CD14-positive monocyte (primary cell): ENCODE measurements around the gene FBXL16. TPM values are rescaled to one million over a fixed set of nuclear protein-coding genes. Genes with fewer than 3 reads are reported as not detected.

Experiments
- DNase-seq, 3 donors: peaks; one replicate each; pipeline ENCODE4 v3.0.0-alpha.2; 2011 to 2022
- H2AFZ ChIP-seq: 2 replicates; pipeline ENCODE4 v1.6.0; 2012; ENCODE audit warnings: mild to moderate bottlenecking, low read depth, low read length, inconsistent platforms; ENCODE audit not compliant: insufficient read depth, poor library complexity, severe bottlenecking
- H3K27ac ChIP-seq, 2 donors: 1 replicate in 1 of 2; 2 replicates in 1 of 2; pipeline ENCODE4 v1.5.1; 2012 to 2013; ENCODE audit warnings: low read length in 2 of 2, control low read depth in 1 of 2, inconsistent platforms in 1 of 2, low read depth in 1 of 2, mild to moderate bottlenecking in 1 of 2
- H3K27me3 ChIP-seq, 2 donors: one replicate each; pipeline versions ENCODE4 v1.6.0 to v1.6.1; 2011 to 2013; ENCODE audit warnings: low read length in 2 of 2; ENCODE audit not compliant: control insufficient read depth in 2 of 2, insufficient read depth in 2 of 2
- H3K36me3 ChIP-seq, 2 donors: replicated peaks in 1 of 2; 1 replicate in 1 of 2; 2 replicates in 1 of 2; pipeline versions ENCODE4 v1.5.1 to v1.6.1; 2012 to 2013; ENCODE audit warnings: low read length in 2 of 2, control low read depth in 1 of 2, inconsistent platforms in 1 of 2, mild to moderate bottlenecking in 1 of 2; ENCODE audit not compliant: insufficient read depth in 2 of 2, control insufficient read depth in 1 of 2
- H3K4me1 ChIP-seq, 2 donors: 1 replicate in 1 of 2; 2 replicates in 1 of 2; pipeline versions ENCODE4 v1.5.1 to v1.6.1; 2012 to 2013; ENCODE audit warnings: low read length in 2 of 2, control low read depth in 1 of 2, inconsistent platforms in 1 of 2, mild to moderate bottlenecking in 1 of 2, moderate library complexity in 1 of 2; ENCODE audit not compliant: insufficient read depth in 2 of 2, control insufficient read depth in 1 of 2
- H3K4me2 ChIP-seq: replicated peaks from 2 replicates; pipeline ENCODE3; 2012; ENCODE audit warnings: low read length, moderate library complexity, mild to moderate bottlenecking; ENCODE audit not compliant: poor library complexity, severe bottlenecking; ENCODE audit errors: extremely low read depth
- H3K4me3 ChIP-seq, 3 experiments: fragments of 200-600 bp in 1 of 3; sonication (generic) in 1 of 3; replicated peaks in 1 of 3; 1 replicate in 2 of 3; 2 replicates in 1 of 3; pipeline ENCODE4 v1.5.1; 2011 to 2013; ENCODE audit warnings: low read length in 3 of 3, mild to moderate bottlenecking in 3 of 3, control low read depth in 2 of 3, low read depth in 2 of 3, inconsistent platforms in 1 of 3, moderate library complexity in 1 of 3
- H3K79me2 ChIP-seq: 2 replicates; pipeline ENCODE4 v1.6.0; 2012; ENCODE audit warnings: mild to moderate bottlenecking, control low read depth, inconsistent platforms, low read length, moderate library complexity; ENCODE audit not compliant: insufficient read depth
- H3K9ac ChIP-seq: 2 replicates; pipeline ENCODE4 v1.6.0; 2017; ENCODE audit warnings: low read length, mild to moderate bottlenecking; ENCODE audit not compliant: insufficient read depth, poor library complexity, severe bottlenecking
- H3K9me3 ChIP-seq, 2 donors: replicated peaks in 1 of 2; 1 replicate in 1 of 2; 2 replicates in 1 of 2; pipeline versions ENCODE4 v1.5.1 to v1.6.1; 2012 to 2013; ENCODE audit warnings: low read length in 2 of 2, control low read depth in 1 of 2; ENCODE audit not compliant: control insufficient read depth in 1 of 2, insufficient read depth in 1 of 2
- H4K20me1 ChIP-seq: 2 replicates; pipeline ENCODE4 v1.6.0; 2012; ENCODE audit warnings: mild to moderate bottlenecking, low read length, control low read depth, moderate library complexity; ENCODE audit not compliant: insufficient read depth
- H3K27ac Mint-ChIP-seq, 7 donors: one replicate each; pipeline ENCODE4 v1.8.0; 2020; ENCODE audit warnings: mild to moderate bottlenecking in 7 of 7, mixed read lengths in 7 of 7, moderate library complexity in 6 of 7, inconsistent platforms in 2 of 7
- H3K27me3 Mint-ChIP-seq, 3 donors: one replicate each; pipeline ENCODE4 v1.8.0; 2021 to 2022; ENCODE audit warnings: low read depth in 3 of 3, mild to moderate bottlenecking in 3 of 3, mixed read lengths in 3 of 3, moderate library complexity in 3 of 3, inconsistent platforms in 1 of 3
- H3K36me3 Mint-ChIP-seq, 2 donors: one replicate each; pipeline ENCODE4 v1.8.0; 2020; ENCODE audit warnings: mixed read lengths in 2 of 2, inconsistent platforms in 1 of 2, mild to moderate bottlenecking in 1 of 2
- H3K4me1 Mint-ChIP-seq: one replicate; pipeline ENCODE4 v1.8.0; 2020; ENCODE audit warnings: mild to moderate bottlenecking, mixed read lengths
- H3K4me3 Mint-ChIP-seq, 2 donors: one replicate each; pipeline ENCODE4 v1.8.0; 2020; ENCODE audit warnings: mild to moderate bottlenecking in 2 of 2, mixed read lengths in 2 of 2, moderate library complexity in 1 of 2
- H3K9me3 Mint-ChIP-seq, 7 donors: one replicate each; pipeline ENCODE4 v1.8.0; 2020 to 2022; ENCODE audit warnings: mixed read lengths in 7 of 7, mild to moderate bottlenecking in 6 of 7, moderate library complexity in 6 of 7, inconsistent platforms in 2 of 7
- WGBS: methylation state at CpG from one replicate; pipeline ENCODE4 v1.1.5; 2013; ENCODE audit warnings: missing lambda C conversion rate; ENCODE audit not compliant: insufficient coverage; 5-methylcytosine and 5-hydroxymethylcytosine counted together
- intact Hi-C, 2 donors: fragments of 100-400 bp; cut with micrococcal nuclease; formaldehyde crosslinking; loops; one replicate each; pipeline versions ENCODE4 v1.15.0 to v1.15.1; 2023
- polyA plus RNA-seq, 3 donors: library from polyadenylated mRNA; depleted of rRNA in 1 of 3; unstranded in 2 of 3; stranded (reverse) in 1 of 3; fragments of 300-500 nt in 2 of 3; fragments of >200 nt in 1 of 3; fragmentation: Illumina TruSeq in 2 of 3; gene quantifications; 1 replicate in 2 of 3; 2 replicates in 1 of 3; pipeline ENCODE4 v1.2.3, GENCODE V29; 2012 to 2021
- TF ChIP-seq, protein P1 (sequence below): fragments of 200-600 bp; IDR thresholded peaks from one replicate; pipeline ENCODE4 v1.8.0; 2022; ENCODE audit warnings: antibody characterized with exemption, mild to moderate bottlenecking

Gene FBXL16
- polyA plus RNA-seq, 3 donors, result 0.28 to 1.0 (median 0.49) TPM

DNA sequence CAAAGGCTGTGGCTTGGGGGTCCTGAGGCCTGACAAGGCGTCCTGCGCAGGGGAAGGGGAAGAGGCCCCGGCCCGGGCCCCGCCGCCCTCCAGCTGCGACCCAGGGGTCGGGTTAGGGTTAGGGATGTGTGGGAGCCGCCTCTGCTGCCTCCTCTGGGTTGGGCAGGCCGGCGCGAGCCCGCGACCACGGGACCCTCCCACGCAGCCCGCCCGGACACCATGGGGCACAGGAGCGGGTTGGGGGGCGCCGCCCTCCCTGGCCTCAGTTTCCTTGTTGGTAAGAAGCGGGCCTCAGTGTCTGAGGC lies 34.8 kb upstream of the FBXL16 start:
- H3K4me2 ChIP-seq, result peak overlapping the region; percentile 91
- H3K36me3 ChIP-seq, result peaks cover 26 to 29% of the 10 kb centered on the region in 2 donors
- H3K4me3 ChIP-seq, result peak overlapping the region; percentile 84 to 96 (median 90)
- peak overlapping the region in 1 of 2 donors; percentile 76 for H3K27ac ChIP-seq
- 0% methylated on average over 21 of the region's 22 CpGs for WGBS
- peak overlapping the region; percentile 86 for H3K9ac ChIP-seq
- no peaks in the 10 kb centered on the region for H3K27me3 ChIP-seq
- peak overlapping the region; percentile 91 for H2AFZ ChIP-seq
- peaks cover 5% of the 10 kb centered on the region for H4K20me1 ChIP-seq
- H3K4me1 ChIP-seq, result peaks cover 14 to 17% of the 10 kb centered on the region in 2 donors
- no peaks in the 10 kb centered on the region for H3K9me3 ChIP-seq
- Mint-ChIP-seq H3K4me3 (peak overlapping the region; percentile 81 to 85), H3K27ac (peak overlapping the region in 2 of 7 donors; percentile 63 to 82), H3K4me1 (peaks cover 16% of the 10 kb centered on the region), H3K36me3 (peaks cover 26 to 42% of the 10 kb centered on the region in 2 donors), H3K27me3 (no peaks in the 10 kb centered on the region), H3K9me3 (no peaks in the 10 kb centered on the region)
- DNase-seq, result no peak
- intact Hi-C loops, result no loop called here
- TF ChIP-seq, protein P1, sequence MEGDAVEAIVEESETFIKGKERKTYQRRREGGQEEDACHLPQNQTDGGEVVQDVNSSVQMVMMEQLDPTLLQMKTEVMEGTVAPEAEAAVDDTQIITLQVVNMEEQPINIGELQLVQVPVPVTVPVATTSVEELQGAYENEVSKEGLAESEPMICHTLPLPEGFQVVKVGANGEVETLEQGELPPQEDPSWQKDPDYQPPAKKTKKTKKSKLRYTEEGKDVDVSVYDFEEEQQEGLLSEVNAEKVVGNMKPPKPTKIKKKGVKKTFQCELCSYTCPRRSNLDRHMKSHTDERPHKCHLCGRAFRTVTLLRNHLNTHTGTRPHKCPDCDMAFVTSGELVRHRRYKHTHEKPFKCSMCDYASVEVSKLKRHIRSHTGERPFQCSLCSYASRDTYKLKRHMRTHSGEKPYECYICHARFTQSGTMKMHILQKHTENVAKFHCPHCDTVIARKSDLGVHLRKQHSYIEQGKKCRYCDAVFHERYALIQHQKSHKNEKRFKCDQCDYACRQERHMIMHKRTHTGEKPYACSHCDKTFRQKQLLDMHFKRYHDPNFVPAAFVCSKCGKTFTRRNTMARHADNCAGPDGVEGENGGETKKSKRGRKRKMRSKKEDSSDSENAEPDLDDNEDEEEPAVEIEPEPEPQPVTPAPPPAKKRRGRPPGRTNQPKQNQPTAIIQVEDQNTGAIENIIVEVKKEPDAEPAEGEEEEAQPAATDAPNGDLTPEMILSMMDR, result no peak
- H3K79me2 ChIP-seq, result peaks cover 12% of the 10 kb centered on the region

DNA sequence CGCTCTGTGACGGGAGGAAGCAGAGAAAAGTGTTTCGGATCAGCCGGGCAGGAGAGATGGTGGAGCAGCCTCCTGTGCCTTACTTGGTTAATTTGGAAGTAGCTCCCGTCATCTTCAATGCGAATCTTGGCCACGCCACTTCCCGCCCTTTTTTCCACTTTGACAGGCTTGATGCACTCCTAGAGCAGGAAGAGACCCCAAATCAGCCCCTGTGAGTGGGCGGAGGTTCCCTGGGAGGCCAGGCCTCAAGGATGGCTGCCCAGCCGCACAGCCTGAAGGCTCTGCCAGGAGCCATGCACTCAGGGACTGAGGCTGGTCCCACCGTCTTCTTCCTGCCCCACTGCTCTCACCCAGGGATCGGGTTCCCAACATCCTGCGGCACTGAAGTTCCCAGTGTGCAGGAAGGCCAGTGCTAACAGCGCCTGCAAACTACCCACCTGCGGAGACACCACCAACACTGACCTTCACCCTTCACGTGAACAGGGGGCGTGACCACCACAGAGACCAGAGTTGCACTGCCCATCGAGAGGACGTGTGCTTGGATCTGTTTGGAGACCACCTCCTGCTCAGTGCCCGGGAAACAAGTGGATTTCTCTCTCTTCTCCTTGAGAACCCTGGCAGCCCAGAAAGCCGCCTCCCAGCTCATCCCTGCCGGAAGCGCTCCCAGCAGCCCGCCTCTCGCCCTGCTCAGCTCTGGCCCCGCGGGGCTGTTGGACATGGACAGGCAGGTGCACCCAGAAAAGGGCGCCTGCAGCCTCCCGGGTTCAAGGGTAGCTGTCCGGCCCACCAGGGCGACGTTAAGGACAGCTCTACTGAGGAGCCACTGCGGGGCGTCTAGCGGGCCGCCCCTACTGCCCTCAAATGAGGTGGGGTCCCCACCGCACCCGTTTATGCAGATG lies 34.2 kb upstream of the FBXL16 start:
- H3K4me3 Mint-ChIP-seq, result peak overlapping the region; percentile 81 to 85
- peak overlapping the region in 2 of 7 donors; percentile 23 to 58 for H3K27ac Mint-ChIP-seq
- peak overlapping the region; percentile 91 for H2AFZ ChIP-seq

More for the DNA sequence above, 34.2 kb upstream of the FBXL16 start:
- peak overlapping the region in 1 of 2 donors; percentile 76 for H3K27ac ChIP-seq
- H3K9me3 ChIP-seq, result no peaks in the 10 kb centered on the region
- TF ChIP-seq, protein P1, result no peak
- no peak for DNase-seq
- peaks cover 14 to 17% of the 10 kb centered on the region in 2 donors for H3K4me1 ChIP-seq
- peaks cover 12% of the 10 kb centered on the region for H3K79me2 ChIP-seq
- 56% methylated on average over 38 of the region's 38 CpGs for WGBS
- peak overlapping the region; percentile 86 for H3K9ac ChIP-seq
- H3K4me3 ChIP-seq, result peak overlapping the region; percentile 84 to 96 (median 90)
- no peaks in the 10 kb centered on the region for H3K27me3 ChIP-seq
- H4K20me1 ChIP-seq, result peaks cover 5% of the 10 kb centered on the region
- intact Hi-C loops, result no loop called here
- H3K4me1 Mint-ChIP-seq, result peaks cover 16% of the 10 kb centered on the region
- no peaks in the 10 kb centered on the region for H3K9me3 Mint-ChIP-seq
- H3K4me2 ChIP-seq, result peak overlapping the region; percentile 91
- H3K36me3 Mint-ChIP-seq, result peaks cover 32 to 48% of the 10 kb centered on the region in 2 donors
- peaks cover 32 to 35% of the 10 kb centered on the region in 2 donors for H3K36me3 ChIP-seq
- peaks cover 0 to 3% (median 0%) of the 10 kb centered on the region in 3 donors for H3K27me3 Mint-ChIP-seq
